Heart right ventricle (tissue), 16 donors: ENCODE measurements around the gene USP6. TPM values are rescaled to one million over a fixed set of nuclear protein-coding genes. Genes with fewer than 3 reads are reported as not detected.
A peak's percentile ranks its signal among the peaks of the same experiment; 100 is the strongest.

ENCODE experiments used
- ATAC-seq, 8 donors: fragments of 200-7000 bp; cut with Tn5 transposase; one replicate each; pipeline ENCODE4 v1.9.1; 2020; ENCODE audit warnings: mild to moderate bottlenecking in 8 of 8, moderate library complexity in 8 of 8, moderate number of reproducible peaks in 1 of 8
- DNase-seq, 2 donors: peaks; one replicate each; pipeline ENCODE4 v3.0.0-alpha.2; 2020
- H3K27ac ChIP-seq, 10 donors: fragments of 200-600 bp; sonication (generic) in 2 of 10; one replicate each; pipeline versions ENCODE4 v1.5.0 to v1.8.0; 2020 to 2022; ENCODE audit warnings: mild to moderate bottlenecking in 3 of 10
- H3K27me3 ChIP-seq, 7 donors: fragments of 200-600 bp; one replicate each; pipeline ENCODE4 v1.8.0; 2021 to 2022; ENCODE audit warnings: mild to moderate bottlenecking in 2 of 7
- H3K36me3 ChIP-seq, 9 donors: fragments of 200-600 bp; sonication (generic) in 1 of 9; one replicate each; pipeline versions ENCODE4 v1.5.0 to v1.8.0; 2020 to 2022; ENCODE audit warnings: mild to moderate bottlenecking in 2 of 9
- H3K4me1 ChIP-seq, 9 donors: fragments of 200-600 bp; sonication (generic) in 1 of 9; one replicate each; pipeline versions ENCODE4 v1.5.0 to v1.8.0; 2020 to 2022; ENCODE audit warnings: mild to moderate bottlenecking in 4 of 9
- H3K4me3 ChIP-seq, 10 donors: fragments of 200-600 bp; sonication (generic) in 2 of 10; one replicate each; pipeline versions ENCODE4 v1.5.0 to v1.8.0; 2020 to 2022; ENCODE audit warnings: mild to moderate bottlenecking in 7 of 10, moderate library complexity in 2 of 10
- H3K9me3 ChIP-seq, 11 donors: fragments of 200-600 bp in 10 of 11; sonication (generic) in 2 of 11; one replicate each; pipeline versions ENCODE4 v1.5.0 to v1.8.0; 2013 to 2022; ENCODE audit warnings: mild to moderate bottlenecking in 2 of 11, control low read depth in 1 of 11, moderate library complexity in 1 of 11
- CTCF ChIP-seq, 9 donors: fragments of 200-600 bp; sonication (generic) in 2 of 9; IDR thresholded peaks; one replicate each; pipeline versions ENCODE4 v1.5.0 to v1.8.0; 2021 to 2022; ENCODE audit warnings: antibody characterized with exemption in 9 of 9, mild to moderate bottlenecking in 5 of 9, moderate library complexity in 1 of 9
- WGBS, 2 donors: extraction: QIAGEN DNeasy Blood & Tissue Kit; methylation state at CpG; one replicate each; pipeline ENCODE4 v1.1.7; 2013; ENCODE audit warnings: inconsistent platforms in 1 of 2; 5-methylcytosine and 5-hydroxymethylcytosine counted together
- intact Hi-C, 10 donors: fragments of 100-400 bp; cut with DNase I; formaldehyde crosslinking; loops; one replicate each; pipeline versions ENCODE4 v1.11.1 to v1.14.2; 2022
- polyA plus RNA-seq, 2 donors: library from polyadenylated mRNA; stranded (reverse); fragments of 200-250 nt; gene quantifications; one replicate each; pipeline ENCODE4 v1.2.3, GENCODE V29; 2013
- total RNA-seq, 10 donors: library from RNA; stranded (reverse); fragmentation: NEBNext Ultra II Directional in 3 of 10; extraction: Animal tissue kit (Norgen Biotek cat#: 25700) in 3 of 10; gene quantifications; one replicate each; pipeline versions ENCODE4 v1.2.1 to v1.2.4, GENCODE V29; 2021 to 2023
- donor health status: Arrhythmogenic right ventricular cardiomyopathy.
- donor health status: ischemic (EF 13 %, LVEDD 7.1; RV severe dilation, severe dysfunction).
- donor health status: healthy with polysubstance abuse.
- donor health status: DM: no; HTN: yes; CAD: no.
- donor health status: DM: no; HTN: no; CAD: no.
- donor health status: ischemic (EF 25% LVEDD 6.9; RV normal size, moderate dysfunction).
- donor health status: ischemic (EF 25% LVEDD 5.7; RV mildly dilated, moderate dysfunction).
- donor health status: healthy.
- donor health status: DM: yes; HTN: yes; CAD: no.
- donor health status: Ischemic cardiomyopathy.
- donor health status: ischemic (EF 35%, LVEDD 5.7; RV mildly dilated, moderate dysfunction).
- donor health status: nonischemic (EF 11% LVEDD 7.7; RV severe dilation, severe dysfunction).
- donor health status: DM: yes; HTN: yes; CAD: no.
- donor health status: PGD.
- donor health status: ischemic (EF 29% LVEDD 5.4; RV normal size, mild dysfunction).
- donor health status: nonischemic (EF 23%, LVEDD 6.1; RV moderate dilation, normal function).

The USP6 gene
- total and polyA plus RNA-seq, 12 donors = 0.01 to 1.6 (median 0.06) TPM; not detected in 1

- Histone ChIP-seq H3K4me3 (no peak overlapping the region), H3K27ac (no peak overlapping the region), H3K27me3 (no peaks in the 10 kb centered on the region), H3K36me3 (peaks cover 0 to 88% (median 18%) of the 10 kb centered on the region in 9 donors), H3K9me3 (peaks cover 0 to 100% (median 82%) of the 10 kb centered on the region in 11 donors), H3K4me1 (no peaks in the 10 kb centered on the region)
- no peak for TF ChIP-seq CTCF (IDR thresholded peaks at IDR 0.05)
- intact Hi-C loops = loop anchor here in 2 of 10 donors (5.0 to 10.0 kb wide), 2 partner anchors 89 to 92 kb away; no protein-coding TSS in a partner anchor
- ATAC-seq (no peak), DNase-seq (no peak)
- WGBS, 2 donors = 95 to 100% methylated on average over 2 of the region's 2 CpGs
Observed at GRCh38 chr17:5184288-5184687, 68.5 kb downstream of the USP6 start.

- 3% methylated on average over 77 to 82 of the region's 82 CpGs for WGBS, 2 donors
Observed at GRCh38 chr17:5191541-5192417, 75.9 kb downstream of the USP6 start, which contains the start of gene ZNF594. ZNF594 (minus strand) TSS chr17:5191868; CDS start chr17:5184256, 7,612 bp downstream.

GRCh38 chr17:5194346-5194745 lies 78.5 kb downstream of the USP6 start:
- no peak for TF ChIP-seq CTCF (IDR thresholded peaks at IDR 0.05)
- ATAC-seq (no peak), DNase-seq (no peak)
- Histone ChIP-seq H3K9me3 (peaks cover 0 to 13% (median 0%) of the 10 kb centered on the region in 11 donors), H3K4me3 (no peak overlapping the region), H3K36me3 (peaks cover 0 to 12% (median 4%) of the 10 kb centered on the region in 9 donors), H3K4me1 (peaks cover 0 to 26% (median 19%) of the 10 kb centered on the region in 9 donors), H3K27ac (no peak overlapping the region), H3K27me3 (no peaks in the 10 kb centered on the region)
- intact Hi-C loops = loop anchor here in 4 of 10 donors (5.0 kb wide), 2 partner anchors 82 to 88 kb away; partner anchors contain the start of genes ZNF232 (in 3 of the 4) and RABEP1 (in 1 of the 4)
- WGBS, 2 donors = 91% methylated on average over 2 of the region's 2 CpGs

More at GRCh38 chr17:5191541-5192417, 75.9 kb downstream of the USP6 start, which contains the start of gene ZNF594:
- H3K36me3 ChIP-seq = peaks cover 0 to 32% (median 4%) of the 10 kb centered on the region in 9 donors
- no peaks in the 10 kb centered on the region for H3K27me3 ChIP-seq
- DNase-seq (peak; percentile 96 to 98), ATAC-seq (peak; percentile 99 to 100 (median 100))
- TF ChIP-seq CTCF (IDR thresholded peaks at IDR 0.05) = peak; percentile 50 to 91 (median 80)
- H3K4me1 ChIP-seq = peaks cover 0 to 26% (median 19%) of the 10 kb centered on the region in 9 donors
- peaks cover 0 to 39% (median 11%) of the 10 kb centered on the region in 11 donors for H3K9me3 ChIP-seq
- H3K27ac ChIP-seq = peak within 1 kb of the TSS; percentile 24 to 89 (median 83)
- intact Hi-C loops = loop anchor here in 4 of 10 donors (5.0 kb wide), 2 partner anchors 79 to 91 kb away; partner anchors contain the start of genes ZNF232 (in 3 of the 4) and RABEP1 (in 1 of the 4)
- peak within 1 kb of the TSS; percentile 71 to 95 (median 90) for H3K4me3 ChIP-seq

GRCh38 chr17:5198472-5198871 lies 82.6 kb downstream of the USP6 start:
- ATAC-seq (no peak), DNase-seq (no peak)
- H3K27me3 ChIP-seq = no peaks in the 10 kb centered on the region
- no peaks in the 10 kb centered on the region for H3K9me3 ChIP-seq
- H3K27ac ChIP-seq = no peak overlapping the region
- intact Hi-C loops = loop anchor here in 1 of 10 donors (5.0 kb wide), 1 partner anchor 39 kb away; no protein-coding TSS in a partner anchor
- TF ChIP-seq CTCF (IDR thresholded peaks at IDR 0.05) = no peak
- no peak overlapping the region for H3K4me3 ChIP-seq
- peaks cover 0 to 2% (median 0%) of the 10 kb centered on the region in 9 donors for H3K4me1 ChIP-seq
- 89 to 90% methylated on average over 7 of the region's 7 CpGs for WGBS, 2 donors
- no peaks in the 10 kb centered on the region for H3K36me3 ChIP-seq
